Measurements from ENCODE around the gene SLC38A7.
"Not testable (repeated sequence)": the region's sequence is repeated elsewhere in the genome, so short reads cannot be mapped to it uniquely, and the experiment has no call there.

Gene SLC38A7

GRCh38 chr16:58709333-58709732 lies 24.8 kb upstream of the SLC38A7 start:
- H3K4me3 Mint-ChIP-seq = no peak overlapping the region
- H3K36me3 Mint-ChIP-seq (ENCODE audit: low read depth) = peaks cover 67% of the 10 kb centered on the region
- H3K27me3 Mint-ChIP-seq = no peaks in the 10 kb centered on the region
- intact Hi-C loops (cut with micrococcal nuclease) = no loop called here
- no peaks in the 10 kb centered on the region for H3K9me3 Mint-ChIP-seq
- H3K4me1 Mint-ChIP-seq (ENCODE audit: low read depth) = no peaks in the 10 kb centered on the region
- no peak overlapping the region for H3K27ac Mint-ChIP-seq

- no peak overlapping the region for H3K4me3 Mint-ChIP-seq
- H3K4me1 Mint-ChIP-seq (ENCODE audit: low read depth) = peaks cover 15% of the 10 kb centered on the region
- H3K27ac Mint-ChIP-seq = peak overlapping the region; percentile 35
- peaks cover 10% of the 10 kb centered on the region for H3K9me3 Mint-ChIP-seq
- intact Hi-C loops (cut with micrococcal nuclease) = no loop called here
- no peaks in the 10 kb centered on the region for H3K36me3 Mint-ChIP-seq (ENCODE audit: low read depth)
- H3K27me3 Mint-ChIP-seq = no peaks in the 10 kb centered on the region
These were observed 14.6 kb upstream of the SLC38A7 start for GRCh38 chr16:58699151-58699550.

GRCh38 chr16:58695368-58695767 lies 10.8 kb upstream of the SLC38A7 start:
- Mint-ChIP-seq H3K36me3 (ENCODE audit: low read depth) (no peaks in the 10 kb centered on the region), H3K27me3 (peaks cover 2% of the 10 kb centered on the region), H3K4me3 (no peak overlapping the region), H3K4me1 (ENCODE audit: low read depth) (peaks cover 15% of the 10 kb centered on the region), H3K9me3 (peaks cover 8% of the 10 kb centered on the region), H3K27ac (no peak overlapping the region)
- intact Hi-C loops (cut with micrococcal nuclease) = no loop called here

GRCh38 chr16:58692450-58692849 lies 7.9 kb upstream of the SLC38A7 start:
- Mint-ChIP-seq H3K36me3 (ENCODE audit: low read depth) (no peaks in the 10 kb centered on the region), H3K9me3 (peaks cover 8% of the 10 kb centered on the region), H3K27ac (no peak overlapping the region), H3K4me1 (ENCODE audit: low read depth) (peaks cover 4% of the 10 kb centered on the region), H3K4me3 (no peak overlapping the region), H3K27me3 (peaks cover 5% of the 10 kb centered on the region)
- intact Hi-C loops (cut with micrococcal nuclease) = no loop called here

GRCh38 chr16:58686985-58687706 lies 2.6 kb upstream of the SLC38A7 start:
- intact Hi-C loops (cut with micrococcal nuclease); H3K27me3 Mint-ChIP-seq; H3K9me3 Mint-ChIP-seq; H3K4me3 Mint-ChIP-seq; H3K27ac Mint-ChIP-seq: not testable (repeated sequence)
- Mint-ChIP-seq H3K36me3 (ENCODE audit: low read depth) (peaks cover 24% of the 10 kb centered on the region), H3K4me1 (ENCODE audit: low read depth) (peaks cover 30% of the 10 kb centered on the region)

- peak overlapping the region; percentile 84 for H3K4me3 Mint-ChIP-seq
- peaks cover 44% of the 10 kb centered on the region for H3K4me1 Mint-ChIP-seq (ENCODE audit: low read depth)
- H3K27me3 Mint-ChIP-seq = peaks cover 2% of the 10 kb centered on the region
- H3K9me3 Mint-ChIP-seq = no peaks in the 10 kb centered on the region
- H3K27ac Mint-ChIP-seq = peak overlapping the region; percentile 88
- intact Hi-C loops (cut with micrococcal nuclease) = no loop called here
- peaks cover 45% of the 10 kb centered on the region for H3K36me3 Mint-ChIP-seq (ENCODE audit: low read depth)
These were observed 497 bp upstream of the SLC38A7 start for GRCh38 chr16:58685084-58685449.

DNA sequence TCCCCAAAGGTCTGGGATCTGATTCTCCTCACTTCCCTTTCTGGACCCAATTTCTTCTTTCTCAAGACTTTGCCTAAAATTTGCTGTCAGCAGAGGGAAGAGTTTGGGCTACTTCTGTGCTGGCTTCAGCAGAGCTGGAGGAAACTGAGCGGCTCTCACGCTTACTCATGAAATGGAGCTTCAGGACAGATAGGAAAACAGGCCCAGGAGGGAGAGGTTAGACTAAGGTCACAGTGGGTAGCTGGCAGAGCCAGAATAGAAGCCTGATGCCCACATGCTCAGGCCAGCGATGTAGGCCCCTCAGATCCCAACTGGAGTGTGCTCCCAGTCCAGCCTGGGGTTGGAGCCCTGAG lies 593 bp downstream of the SLC38A7 start:
- H3K36me3 Mint-ChIP-seq (ENCODE audit: low read depth) = peaks cover 56% of the 10 kb centered on the region
- H3K27ac Mint-ChIP-seq = peak overlapping the region; percentile 88
- intact Hi-C loops (cut with micrococcal nuclease) = loop anchor here (5.0 kb wide), 2 partner anchors 48 to 73 kb away; partner anchors contain the start of gene GOT2
- H3K27me3 Mint-ChIP-seq = no peaks in the 10 kb centered on the region
- peak overlapping the region; percentile 84 for H3K4me3 Mint-ChIP-seq
- peaks cover 45% of the 10 kb centered on the region for H3K4me1 Mint-ChIP-seq (ENCODE audit: low read depth)
- no peaks in the 10 kb centered on the region for H3K9me3 Mint-ChIP-seq

DNA sequence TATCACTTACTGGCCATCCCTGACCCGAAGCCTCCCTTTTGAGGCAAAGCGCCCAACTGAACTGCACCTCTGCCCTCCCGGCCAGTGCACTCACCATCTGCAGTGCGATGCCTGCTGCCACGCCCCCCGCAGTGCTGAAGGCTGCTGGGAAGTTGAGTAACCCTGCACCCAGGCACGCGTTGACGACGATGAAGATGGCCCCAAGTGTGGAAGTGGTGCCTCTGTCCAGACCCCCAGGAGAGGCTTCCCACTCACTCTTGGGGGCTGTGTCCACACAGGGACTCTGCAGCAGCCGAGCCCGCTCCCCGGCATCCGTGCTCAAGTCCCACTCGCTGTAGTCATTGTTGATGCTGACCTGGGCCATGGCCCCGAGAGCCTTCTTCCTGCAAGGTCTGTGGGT lies 4.8 kb downstream of the SLC38A7 start:
- Mint-ChIP-seq H3K4me1 (ENCODE audit: low read depth) (peaks cover 38% of the 10 kb centered on the region), H3K27ac (no peak overlapping the region), H3K27me3 (no peaks in the 10 kb centered on the region), H3K4me3 (no peak overlapping the region), H3K9me3 (no peaks in the 10 kb centered on the region), H3K36me3 (ENCODE audit: low read depth) (peaks cover 98% of the 10 kb centered on the region)
- intact Hi-C loops (cut with micrococcal nuclease) = loop anchor here (5.0 kb wide), 2 partner anchors 53 to 78 kb away; partner anchors contain the start of gene GOT2

- H3K4me3 Mint-ChIP-seq = no peak overlapping the region
- intact Hi-C loops (cut with micrococcal nuclease) = no loop called here
- H3K9me3 Mint-ChIP-seq = no peaks in the 10 kb centered on the region
- H3K36me3 Mint-ChIP-seq (ENCODE audit: low read depth) = peaks cover 99% of the 10 kb centered on the region
- peaks cover 30% of the 10 kb centered on the region for H3K4me1 Mint-ChIP-seq (ENCODE audit: low read depth)
- no peaks in the 10 kb centered on the region for H3K27me3 Mint-ChIP-seq
- no peak overlapping the region for H3K27ac Mint-ChIP-seq
These were observed 5.9 kb downstream of the SLC38A7 start for GRCh38 chr16:58678716-58679115.

GRCh38 chr16:58678269-58678668 lies 6.3 kb downstream of the SLC38A7 start:
- intact Hi-C loops (cut with micrococcal nuclease) = no loop called here
- H3K9me3 Mint-ChIP-seq = no peaks in the 10 kb centered on the region
- no peak overlapping the region for H3K4me3 Mint-ChIP-seq
- no peak overlapping the region for H3K27ac Mint-ChIP-seq
- H3K36me3 Mint-ChIP-seq (ENCODE audit: low read depth) = peaks cover 100% of the 10 kb centered on the region
- H3K4me1 Mint-ChIP-seq (ENCODE audit: low read depth) = peaks cover 26% of the 10 kb centered on the region
- no peaks in the 10 kb centered on the region for H3K27me3 Mint-ChIP-seq

- intact Hi-C loops (cut with micrococcal nuclease) = no loop called here
- Mint-ChIP-seq H3K27me3 (no peaks in the 10 kb centered on the region), H3K27ac (no peak overlapping the region), H3K36me3 (ENCODE audit: low read depth) (peaks cover 100% of the 10 kb centered on the region), H3K4me3 (no peak overlapping the region), H3K4me1 (ENCODE audit: low read depth) (no peaks in the 10 kb centered on the region), H3K9me3 (no peaks in the 10 kb centered on the region)
These were observed 13.5 kb downstream of the SLC38A7 start for GRCh38 chr16:58670946-58671583.

DNA sequence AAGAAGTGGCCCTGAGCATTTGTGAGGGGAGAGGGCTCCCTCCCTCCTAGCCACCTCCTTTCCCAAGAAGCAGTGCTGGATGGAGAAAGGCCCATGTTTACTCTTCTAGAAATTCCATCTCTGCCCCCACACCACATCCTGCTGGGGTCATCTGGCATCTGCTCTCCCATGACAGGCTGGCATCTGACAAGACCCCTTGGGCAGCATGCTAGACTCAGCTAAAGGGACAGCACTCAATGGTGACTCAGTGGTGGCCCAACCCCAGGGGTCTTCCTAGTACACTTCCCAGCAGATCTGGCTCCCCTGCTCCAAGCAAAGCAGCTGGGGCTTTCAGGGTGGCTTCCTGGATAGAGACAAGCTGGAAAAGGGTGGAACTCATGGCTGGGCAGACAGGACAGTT lies 14.4 kb downstream of the SLC38A7 start:
- H3K4me3 Mint-ChIP-seq = no peak overlapping the region
- peaks cover 100% of the 10 kb centered on the region for H3K36me3 Mint-ChIP-seq (ENCODE audit: low read depth)
- no peaks in the 10 kb centered on the region for H3K4me1 Mint-ChIP-seq (ENCODE audit: low read depth)
- no peak overlapping the region for H3K27ac Mint-ChIP-seq
- intact Hi-C loops (cut with micrococcal nuclease) = no loop called here
- H3K9me3 Mint-ChIP-seq = no peaks in the 10 kb centered on the region
- H3K27me3 Mint-ChIP-seq = no peaks in the 10 kb centered on the region

GRCh38 chr16:58665200-58665599 lies 19.4 kb downstream of the SLC38A7 start:
- peaks cover 51% of the 10 kb centered on the region for H3K36me3 Mint-ChIP-seq (ENCODE audit: low read depth)
- H3K9me3 Mint-ChIP-seq = no peaks in the 10 kb centered on the region
- H3K4me3 Mint-ChIP-seq = no peak overlapping the region
- intact Hi-C loops (cut with micrococcal nuclease) = loop anchor here (10.0 kb wide), 2 partner anchors 70 to 330 kb away; no protein-coding TSS in a partner anchor
- H3K4me1 Mint-ChIP-seq (ENCODE audit: low read depth) = peaks cover 10% of the 10 kb centered on the region
- no peak overlapping the region for H3K27ac Mint-ChIP-seq
- no peaks in the 10 kb centered on the region for H3K27me3 Mint-ChIP-seq

DNA sequence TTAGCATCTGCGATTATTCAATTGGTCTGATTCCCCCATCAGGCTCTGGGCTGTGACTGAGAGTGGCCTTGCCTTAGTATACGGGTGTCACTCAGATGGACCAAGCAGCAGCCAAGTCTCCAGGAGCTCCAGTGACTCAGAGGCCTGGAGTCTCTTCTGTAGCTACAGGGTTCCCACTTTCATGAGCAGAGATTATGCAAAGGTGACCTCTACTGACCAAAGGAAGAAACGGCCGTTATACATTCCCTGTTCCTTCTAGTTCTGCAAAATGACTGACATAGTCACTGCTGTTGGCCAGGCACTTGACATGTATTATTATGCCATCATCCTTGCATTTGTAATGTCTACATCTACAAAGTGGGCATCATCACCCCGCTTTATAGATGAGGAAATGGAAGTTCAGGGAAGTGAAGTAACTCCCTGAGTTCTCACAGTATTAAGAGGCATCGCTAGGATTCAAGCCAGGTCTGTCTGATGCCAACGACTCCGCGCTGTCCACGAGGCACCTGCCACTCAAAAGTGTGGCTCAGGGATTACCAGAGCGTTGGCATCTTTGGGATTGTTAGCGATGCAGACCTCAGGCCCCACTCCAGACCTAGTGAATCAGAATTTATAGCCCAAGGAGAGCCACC lies 23.3 kb downstream of the SLC38A7 start:
- Mint-ChIP-seq H3K9me3 (no peaks in the 10 kb centered on the region), H3K27ac (no peak overlapping the region), H3K4me3 (no peak overlapping the region), H3K4me1 (ENCODE audit: low read depth) (peaks cover 10% of the 10 kb centered on the region), H3K27me3 (no peaks in the 10 kb centered on the region), H3K36me3 (ENCODE audit: low read depth) (peaks cover 12% of the 10 kb centered on the region)
- intact Hi-C loops (cut with micrococcal nuclease) = loop anchor here (2.0 to 10.0 kb wide), 3 partner anchors 67 to 327 kb away; no protein-coding TSS in a partner anchor
